ENCODE measurements around the gene F2.

- no peak for TF ChIP-seq TAF1 (IDR thresholded peaks at IDR 0.05; ENCODE audit: low read depth, low read length)
- no peak for TF ChIP-seq POLR2AphosphoS5 (IDR thresholded peaks at IDR 0.05; ENCODE audit: low read depth, low read length)
- TF ChIP-seq POLR2A (IDR thresholded peaks at IDR 0.05; ENCODE audit: low read depth, low read length), result no peak
- no peak for TF ChIP-seq SPI1 (IDR thresholded peaks at IDR 0.05; ENCODE audit: low read depth, low read length)
- TF ChIP-seq POU2F2 (IDR thresholded peaks at IDR 0.05; ENCODE audit: low read depth, low read length), result no peak
Observed at GRCh38 chr11:46778416-46778815, 59.4 kb downstream of the F2 start.
